Activated CD4-positive, alpha-beta memory T cell treated with anti-CD3 and anti-CD28 coated beads, Interleukin-2, amount 10 ng/mL, durations not matched to agents 7 days and 5 days (primary cell): Measurements from ENCODE around the gene NGRN. TPM values are rescaled to one million over a fixed set of nuclear protein-coding genes. Genes with fewer than 3 reads are reported as not detected.
A peak's percentile ranks its signal among the peaks of the same experiment; 100 is the strongest.
"Not testable (repeated sequence)": the region's sequence is repeated elsewhere in the genome, so short reads cannot be mapped to it uniquely, and the experiment has no call there.

Experiments
- CTCF ChIA-PET: fragments of 350-600 bp; sonication (Branson Sonifier 250); formaldehyde crosslinking; loops from one replicate; lab custom pipeline; 2021; ENCODE audit warnings: antibody characterized with exemption, inconsistent platforms; lab: Charles Lee
- POLR2A ChIA-PET: fragments of 350-600 bp; sonication (Branson Sonifier 250); formaldehyde crosslinking; loops from one replicate; lab custom pipeline; 2021; ENCODE audit warnings: antibody characterized with exemption; lab: Charles Lee
- DNase-seq: peaks from one replicate; pipeline ENCODE4 v3.0.0-alpha.2; 2020
- H3K27ac Mint-ChIP-seq: one replicate; pipeline ENCODE4 v1.8.0; 2021; ENCODE audit warnings: mild to moderate bottlenecking, mixed read lengths
- H3K27me3 Mint-ChIP-seq: one replicate; pipeline ENCODE4 v1.8.0; 2021; ENCODE audit warnings: mixed read lengths
- H3K36me3 Mint-ChIP-seq: one replicate; pipeline ENCODE4 v1.8.0; 2021; ENCODE audit warnings: low read depth, mixed read lengths
- H3K4me1 Mint-ChIP-seq: one replicate; pipeline ENCODE4 v1.8.0; 2021; ENCODE audit warnings: mixed read lengths
- H3K4me3 Mint-ChIP-seq: one replicate; pipeline ENCODE4 v1.8.0; 2021; ENCODE audit warnings: mild to moderate bottlenecking, mixed read lengths
- H3K9me3 Mint-ChIP-seq: one replicate; pipeline ENCODE4 v1.8.0; 2021; ENCODE audit warnings: mixed read lengths
- total RNA-seq, 2 experiments: library from RNA; stranded (reverse); gene quantifications; one replicate each; pipeline ENCODE4 v1.2.3, GENCODE V29; 2021

Gene NGRN
- total RNA-seq, 2 experiments from 2014 or later: 27.4 to 28.3 TPM

DNA sequence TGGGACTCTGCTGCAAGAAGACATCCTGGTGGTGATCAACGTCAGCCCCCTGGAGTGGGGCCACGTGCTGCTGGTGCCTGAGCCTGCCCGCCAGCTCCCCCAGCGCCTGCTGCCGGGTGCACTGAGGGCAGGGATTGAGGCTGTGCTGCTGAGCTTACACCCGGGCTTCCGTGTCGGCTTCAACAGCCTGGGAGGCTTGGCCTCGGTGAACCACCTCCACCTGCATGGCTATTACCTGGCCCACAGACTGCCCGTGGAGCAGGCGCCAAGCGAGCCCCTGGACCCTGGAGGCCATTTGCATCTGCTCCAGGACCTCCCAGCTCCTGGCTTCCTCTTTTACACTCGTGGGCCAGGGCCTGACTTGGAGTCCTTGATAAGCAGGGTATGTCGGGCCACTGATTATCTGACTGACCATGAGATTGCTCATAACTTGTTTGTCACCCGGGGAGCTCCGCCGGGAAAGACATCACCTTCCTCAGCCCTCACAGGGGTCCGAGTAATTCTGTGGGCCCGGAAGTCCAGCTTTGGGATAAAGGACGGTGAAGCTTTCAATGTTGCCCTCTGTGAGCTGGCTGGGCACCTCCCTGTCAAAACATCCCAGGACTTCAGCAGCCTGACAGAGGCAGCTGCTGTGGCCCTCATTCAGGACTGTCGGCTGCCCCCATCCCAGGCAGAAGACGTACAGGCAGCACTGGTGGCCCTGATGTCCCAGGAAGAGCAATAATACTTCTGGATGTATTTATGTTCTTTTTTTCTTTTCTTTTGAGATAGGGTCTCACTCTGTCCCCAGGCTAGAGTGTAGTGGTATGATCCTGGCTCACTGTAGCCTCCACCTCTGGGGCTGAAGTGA is 23.9 kb upstream of the NGRN start:
- H3K4me1 Mint-ChIP-seq: peaks cover 14% of the 10 kb centered on the region
- DNase-seq: no peak
- H3K27ac Mint-ChIP-seq: no peak overlapping the region
- CTCF ChIA-PET: no interaction called here
- POLR2A ChIA-PET: no interaction called here
- no peak overlapping the region for H3K4me3 Mint-ChIP-seq
- H3K36me3 Mint-ChIP-seq: peaks cover 27% of the 10 kb centered on the region
- H3K9me3 Mint-ChIP-seq: no peaks in the 10 kb centered on the region
- H3K27me3 Mint-ChIP-seq: no peaks in the 10 kb centered on the region

DNA sequence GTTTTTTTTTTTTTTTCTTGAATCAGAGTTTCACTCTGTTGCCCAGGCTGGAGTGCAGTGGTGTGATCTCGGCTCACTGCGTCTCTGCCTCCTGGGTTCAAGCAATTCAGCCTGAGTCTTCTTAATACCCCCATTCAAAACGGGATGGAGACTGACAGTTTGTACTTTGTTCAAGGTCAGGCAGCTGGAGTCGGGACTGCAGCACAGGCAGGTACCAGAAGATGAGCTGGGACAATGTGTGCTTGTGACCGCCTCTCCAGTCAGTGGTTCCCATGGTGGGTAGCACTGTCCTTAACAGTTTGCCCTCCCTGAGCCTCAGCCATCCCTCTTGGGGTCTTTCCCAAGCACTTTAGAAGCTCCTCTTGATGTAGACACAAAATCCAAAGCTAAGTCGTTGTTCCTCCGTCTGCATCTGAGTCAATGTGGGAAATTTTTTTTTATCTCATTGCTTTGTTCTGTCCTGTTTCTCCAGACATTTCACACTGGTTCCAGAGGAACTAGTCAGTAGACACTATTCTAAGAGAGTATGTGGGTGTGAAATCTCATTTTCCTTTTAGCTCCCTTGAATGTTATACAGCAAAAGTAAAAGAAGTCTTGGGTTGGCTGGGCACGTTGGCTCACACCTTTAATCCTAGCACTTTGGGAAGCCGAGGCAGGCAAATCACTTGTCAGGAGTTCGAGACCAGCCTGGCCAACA is 21.4 kb upstream of the NGRN start:
- no peaks in the 10 kb centered on the region for H3K27me3 Mint-ChIP-seq
- H3K27ac Mint-ChIP-seq: no peak overlapping the region
- peaks cover 11% of the 10 kb centered on the region for H3K4me1 Mint-ChIP-seq
- POLR2A ChIA-PET: interaction anchor here (0.5 to 2.6 kb wide), 2 partner anchors 11 to 259 kb away, joined by 3 to 12 read pairs; partner anchors contain the start of genes CIB1 and GDPGP1
- CTCF ChIA-PET: interaction anchor here (1.1 kb wide), 1 partner anchor 26 kb away, joined by 3 read pairs; no protein-coding TSS in a partner anchor
- no peaks in the 10 kb centered on the region for H3K9me3 Mint-ChIP-seq
- no peak overlapping the region for H3K4me3 Mint-ChIP-seq
- DNase-seq: no peak
- H3K36me3 Mint-ChIP-seq: peaks cover 13% of the 10 kb centered on the region

DNA sequence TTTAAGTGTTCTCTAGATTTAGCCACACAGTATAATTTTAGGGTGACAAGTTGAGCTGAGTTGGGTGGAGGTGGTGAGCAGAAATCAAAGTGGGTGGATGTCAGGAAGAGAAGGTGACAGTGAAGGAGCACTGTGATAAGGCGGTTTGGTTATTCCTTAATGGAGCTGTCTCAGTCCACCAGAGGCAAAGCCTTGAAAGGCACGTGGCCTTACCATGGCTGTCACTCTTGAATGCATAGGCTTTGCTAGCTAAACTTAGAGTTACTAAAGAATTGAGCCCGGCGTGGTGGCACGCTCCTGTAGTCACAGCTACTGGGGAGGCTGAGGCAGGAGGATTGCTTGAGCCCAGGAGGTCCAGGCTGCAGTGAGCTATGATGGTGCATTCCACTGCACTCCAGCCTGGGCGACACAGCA is 16.7 kb upstream of the NGRN start:
- CTCF ChIA-PET: interaction anchor here (0.9 to 2.1 kb wide), 8 partner anchors 12 to 71 kb away, joined by 3 to 7 read pairs (median 5); no protein-coding TSS in a partner anchor

DNA sequence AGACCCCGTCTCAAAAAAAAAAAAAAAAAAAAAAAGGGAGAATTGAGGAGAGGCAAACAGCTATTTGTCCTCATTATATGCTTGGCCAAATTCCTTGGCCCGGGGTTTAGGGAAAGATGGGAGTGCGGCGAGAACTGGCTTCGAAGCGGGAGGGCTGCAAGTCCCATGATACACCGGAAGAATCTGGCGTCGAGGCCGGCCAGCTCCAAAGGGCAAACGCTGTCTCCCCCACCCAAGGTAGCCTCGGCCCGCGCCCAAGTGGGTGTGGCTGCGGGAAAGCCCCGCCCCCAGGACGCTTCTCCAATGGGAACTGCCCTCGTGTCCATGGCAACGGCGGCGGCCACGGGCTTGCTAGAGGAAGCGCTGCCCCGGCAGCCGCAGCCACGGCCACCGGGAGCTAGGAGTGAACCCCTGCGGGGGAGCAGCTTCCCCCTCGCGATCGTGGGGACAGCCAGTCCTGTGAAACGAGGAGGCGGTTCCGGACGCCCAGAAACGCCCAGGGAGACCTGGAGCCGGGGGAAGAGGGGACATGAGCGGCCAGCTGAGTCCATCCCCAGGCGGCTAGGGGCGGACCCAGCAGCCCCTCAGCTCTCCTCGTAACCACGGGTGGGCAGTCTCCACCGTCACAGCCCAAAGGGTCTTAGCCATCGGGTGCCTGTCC is 16.1 kb upstream of the NGRN start, which contains the start of gene TTLL13:
TTLL13 (plus strand) TSS at position 354 of the 661 bp plus-strand sequence. CDS start 1,075 bp downstream, outside the sequence.
- Mint-ChIP-seq H3K4me3 (peak within 1 kb of the TSS; percentile 58), H3K27ac (no peak within 1 kb of the TSS), H3K27me3 (peaks cover 3% of the 10 kb centered on the region), H3K4me1 (peaks cover 18% of the 10 kb centered on the region), H3K9me3 (no peaks in the 10 kb centered on the region), H3K36me3 (no peaks in the 10 kb centered on the region)
- peak; percentile 84 for DNase-seq
- POLR2A ChIA-PET: interaction anchor here (1.4 to 3.8 kb wide), 4 partner anchors 9 to 49 kb away, joined by 3 to 38 read pairs (median 7); partner anchors contain the start of genes CIB1, GDPGP1, NGRN and SEMA4B
- CTCF ChIA-PET: interaction anchor here (0.9 to 2.1 kb wide), 7 partner anchors 12 to 70 kb away, joined by 3 to 7 read pairs (median 6); no protein-coding TSS in a partner anchor

More for the DNA sequence above, 16.7 kb upstream of the NGRN start:
- H3K4me3 Mint-ChIP-seq: peak overlapping the region; percentile 57
- peaks cover 18% of the 10 kb centered on the region for H3K4me1 Mint-ChIP-seq
- H3K36me3 Mint-ChIP-seq: no peaks in the 10 kb centered on the region
- H3K27me3 Mint-ChIP-seq: peaks cover 3% of the 10 kb centered on the region
- H3K27ac Mint-ChIP-seq: no peak overlapping the region
- DNase-seq: no peak
- POLR2A ChIA-PET: interaction anchor here (1.4 to 3.8 kb wide), 4 partner anchors 9 to 48 kb away, joined by 3 to 38 read pairs (median 7); partner anchors contain the start of genes CIB1, GDPGP1, NGRN and SEMA4B
- no peaks in the 10 kb centered on the region for H3K9me3 Mint-ChIP-seq

DNA sequence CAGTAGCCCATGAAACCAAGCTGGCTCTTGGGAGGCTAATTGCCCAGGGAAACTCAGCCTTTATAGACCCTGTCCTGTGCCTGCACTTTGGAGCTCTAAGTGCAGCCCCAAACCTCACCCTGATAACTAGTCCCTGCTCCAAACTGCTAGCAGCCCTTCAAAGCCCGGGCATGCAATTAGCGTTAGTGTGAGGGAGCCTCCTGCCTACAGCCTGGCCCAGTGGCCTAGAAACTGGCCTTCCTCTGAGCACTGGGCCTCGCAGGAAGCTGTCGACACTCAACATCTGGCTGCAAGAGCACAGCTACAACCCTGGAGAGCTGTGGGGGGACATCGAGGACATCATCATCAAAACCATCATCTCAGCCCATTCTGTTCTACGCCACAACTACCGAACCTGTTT is 7.7 kb upstream of the NGRN start:
- no peaks in the 10 kb centered on the region for H3K9me3 Mint-ChIP-seq
- no peak for DNase-seq
- no peak overlapping the region for H3K4me3 Mint-ChIP-seq
- CTCF ChIA-PET: no interaction called here
- peak overlapping the region; percentile 41 for H3K27ac Mint-ChIP-seq
- H3K4me1 Mint-ChIP-seq: peaks cover 34% of the 10 kb centered on the region
- H3K36me3 Mint-ChIP-seq: peaks cover 2% of the 10 kb centered on the region
- POLR2A ChIA-PET: interaction anchor here (1.0 to 1.3 kb wide), 3 partner anchors 9 to 25 kb away, joined by 3 read pairs; no protein-coding TSS in a partner anchor
- H3K27me3 Mint-ChIP-seq: no peaks in the 10 kb centered on the region

DNA sequence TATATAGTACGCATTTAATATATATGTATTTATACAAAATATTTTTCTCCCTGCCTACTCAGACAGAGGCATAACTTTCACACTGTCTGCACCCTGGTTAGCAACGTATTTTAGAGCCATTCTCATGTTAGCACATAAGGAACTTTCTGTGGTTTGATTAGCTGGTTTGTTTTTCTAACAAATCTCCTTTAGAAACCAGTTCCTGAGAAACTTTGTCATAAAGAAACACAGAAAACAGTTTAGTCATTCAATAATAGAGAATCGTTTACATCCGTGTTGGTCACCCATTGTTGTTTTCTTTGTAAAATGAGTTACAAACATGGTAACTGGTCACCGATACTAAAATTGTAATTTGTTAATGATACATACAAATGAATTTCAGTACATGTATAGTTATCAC is 5.9 kb upstream of the NGRN start:
- ChIA-PET CTCF (interaction anchor here (0.6 to 1.6 kb wide), 2 partner anchors 42 to 592 kb away, joined by 4 to 6 read pairs; no protein-coding TSS in a partner anchor), POLR2A (interaction anchor here (0.8 to 1.4 kb wide), 3 partner anchors 11 to 27 kb away, joined by 3 to 12 read pairs (median 4); partner anchors contain the start of genes CIB1 and GDPGP1)
- Mint-ChIP-seq H3K27ac (peak overlapping the region; percentile 66), H3K4me3 (no peak overlapping the region), H3K27me3 (no peaks in the 10 kb centered on the region), H3K9me3 (no peaks in the 10 kb centered on the region), H3K4me1 (peaks cover 43% of the 10 kb centered on the region), H3K36me3 (peaks cover 2% of the 10 kb centered on the region)
- DNase-seq: no peak

DNA sequence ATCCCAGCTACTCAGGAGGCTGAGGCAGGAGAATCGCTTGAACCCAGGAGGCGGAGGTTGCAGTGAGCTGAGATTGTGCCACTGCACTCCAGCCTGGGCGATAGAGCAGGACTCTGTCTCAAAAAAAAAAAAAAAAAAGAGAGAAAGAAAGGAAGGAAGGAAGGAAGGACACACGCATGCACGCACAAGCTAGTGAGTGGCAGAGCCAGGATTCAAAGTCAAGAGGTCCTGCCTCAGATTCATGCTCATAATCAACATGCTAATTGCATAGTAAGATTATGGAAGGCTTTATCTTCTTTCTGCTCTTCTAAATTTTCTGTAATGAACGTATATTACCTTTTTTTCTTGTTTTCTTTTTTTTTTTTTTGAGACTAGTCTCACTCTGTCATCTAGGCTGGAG is 4.7 kb upstream of the NGRN start:
- not testable (repeated sequence) for H3K27ac Mint-ChIP-seq

DNA sequence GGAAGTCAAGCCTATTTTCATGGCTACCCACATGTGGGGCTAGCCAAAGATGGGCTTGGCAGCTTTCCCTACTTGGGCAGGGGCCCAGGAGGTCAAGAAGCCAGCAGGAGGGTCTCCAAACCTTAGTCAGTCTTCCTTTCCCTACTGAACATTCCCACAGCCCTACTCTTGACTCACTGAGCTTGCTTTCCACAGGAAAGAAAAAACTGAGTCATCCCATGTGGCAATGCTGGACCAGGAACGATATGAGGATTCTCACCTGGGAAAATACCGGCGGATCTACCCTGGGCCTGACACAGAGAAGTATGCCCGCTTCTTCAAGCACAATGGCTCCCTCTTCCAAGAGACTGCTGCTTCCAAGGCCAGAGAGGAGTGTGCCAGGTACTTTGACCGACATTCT is 3.7 kb upstream of the NGRN start:
- ChIA-PET CTCF (interaction anchor here (1.8 to 2.0 kb wide), 2 partner anchors 13 to 31 kb away, joined by 4 to 6 read pairs; partner anchors contain the start of gene TTLL13), POLR2A (interaction anchor here (1.5 to 4.4 kb wide), 2 partner anchors 28 to 30 kb away, joined by 5 to 27 read pairs; partner anchors contain the start of genes CIB1 and GDPGP1)
- no peak overlapping the region for H3K4me3 Mint-ChIP-seq
- H3K9me3 Mint-ChIP-seq: no peaks in the 10 kb centered on the region
- no peaks in the 10 kb centered on the region for H3K27me3 Mint-ChIP-seq
- DNase-seq: no peak
- peaks cover 51% of the 10 kb centered on the region for H3K4me1 Mint-ChIP-seq
- no peak overlapping the region for H3K27ac Mint-ChIP-seq
- peaks cover 5% of the 10 kb centered on the region for H3K36me3 Mint-ChIP-seq

More for the DNA sequence above, 4.7 kb upstream of the NGRN start:
- CTCF ChIA-PET: interaction anchor here (0.7 to 2.0 kb wide), 3 partner anchors 12 to 33 kb away, joined by 3 to 6 read pairs (median 4); partner anchors contain the start of gene TTLL13
- POLR2A ChIA-PET: interaction anchor here (1.5 to 4.4 kb wide), 2 partner anchors 27 to 29 kb away, joined by 5 to 27 read pairs; partner anchors contain the start of genes CIB1 and GDPGP1
- H3K27me3 Mint-ChIP-seq, H3K9me3 Mint-ChIP-seq, H3K36me3 Mint-ChIP-seq, H3K4me3 Mint-ChIP-seq, DNase-seq: not testable (repeated sequence)
- peaks cover 47% of the 10 kb centered on the region for H3K4me1 Mint-ChIP-seq

DNA sequence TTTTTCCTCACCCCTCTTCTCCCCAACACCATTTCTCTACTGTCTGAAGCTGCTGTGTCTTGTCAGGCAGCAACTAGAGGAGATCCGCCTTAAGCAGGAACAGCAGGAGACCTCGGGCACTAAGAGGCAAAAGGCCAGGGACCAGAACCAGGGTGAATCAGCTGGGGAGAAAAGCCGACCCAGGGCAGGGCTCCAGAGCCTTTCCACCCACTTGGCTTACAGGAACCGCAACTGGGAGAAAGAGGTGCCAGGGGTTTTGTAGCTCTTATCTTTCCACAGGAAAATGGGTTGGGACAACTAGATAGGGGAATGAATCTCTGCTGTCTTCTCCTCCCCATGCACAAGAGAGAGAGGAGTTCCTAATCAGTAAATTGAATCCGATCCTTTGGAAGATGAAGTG is 3.0 kb upstream of the NGRN start:
- Mint-ChIP-seq H3K4me1 (peaks cover 52% of the 10 kb centered on the region), H3K36me3 (peaks cover 6% of the 10 kb centered on the region), H3K4me3 (no peak overlapping the region), H3K9me3 (no peaks in the 10 kb centered on the region), H3K27ac (no peak overlapping the region), H3K27me3 (no peaks in the 10 kb centered on the region)
- POLR2A ChIA-PET: interaction anchor here (1.5 to 4.4 kb wide), 2 partner anchors 29 to 31 kb away, joined by 5 to 27 read pairs; partner anchors contain the start of genes CIB1 and GDPGP1
- DNase-seq: no peak
- CTCF ChIA-PET: no interaction called here

DNA sequence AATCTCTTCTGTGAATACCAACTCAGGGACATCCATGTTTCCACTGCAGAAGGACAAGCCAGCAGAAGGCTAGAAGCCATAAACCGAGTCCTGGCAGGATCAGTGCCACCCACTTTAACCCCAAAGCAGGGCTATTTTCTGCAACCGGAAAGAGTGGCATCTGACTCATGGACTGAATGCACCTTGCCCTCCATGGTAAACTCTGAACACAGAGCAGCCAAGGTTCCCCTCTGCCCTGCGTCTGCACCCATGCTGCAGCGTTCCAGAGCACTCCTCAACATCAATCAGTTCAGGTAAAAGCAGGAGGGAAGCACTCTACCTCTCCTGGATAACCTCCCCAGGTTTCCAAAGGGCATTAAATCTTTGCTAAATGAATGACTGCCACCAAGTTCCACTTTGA is 801 bp upstream of the NGRN start:
- Mint-ChIP-seq H3K9me3 (no peaks in the 10 kb centered on the region), H3K27ac (peak overlapping the region; percentile 90), H3K27me3 (no peaks in the 10 kb centered on the region), H3K4me1 (peaks cover 48% of the 10 kb centered on the region), H3K4me3 (peak overlapping the region; percentile 87), H3K36me3 (peaks cover 21% of the 10 kb centered on the region)
- ChIA-PET POLR2A (no interaction called here), CTCF (no interaction called here)
- DNase-seq: peak; percentile 61

DNA sequence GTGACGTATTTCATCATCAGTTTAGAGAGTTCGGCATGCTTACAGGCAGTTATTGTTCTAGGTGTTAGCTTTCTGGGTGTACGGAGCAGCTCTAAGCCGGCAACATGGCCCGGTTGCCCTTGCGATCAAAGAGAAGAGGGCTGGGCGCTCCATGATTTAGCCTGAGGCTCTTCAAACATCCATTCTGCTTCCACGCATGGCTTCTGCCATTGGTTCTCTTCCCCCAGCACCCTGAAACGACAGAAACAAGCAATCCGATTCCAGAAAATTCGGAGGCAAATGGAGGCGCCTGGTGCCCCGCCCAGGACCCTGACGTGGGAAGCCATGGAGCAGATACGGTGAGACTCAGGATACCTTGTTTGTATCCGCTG is 574 bp downstream of the NGRN start:
- peak; percentile 63 for DNase-seq
- no peaks in the 10 kb centered on the region for H3K9me3 Mint-ChIP-seq
- ChIA-PET POLR2A (interaction anchor here (0.6 to 4.0 kb wide), 23 partner anchors 10 to 669 kb away, joined by 3 to 99 read pairs (median 6); partner anchors contain the start of genes AP3S2, CIB1, GDPGP1 and IDH2), CTCF (interaction anchor here (0.9 to 1.1 kb wide), 4 partner anchors 27 to 669 kb away, joined by 3 to 6 read pairs (median 4); partner anchors contain the start of genes CIB1 and GDPGP1)
- H3K27me3 Mint-ChIP-seq: no peaks in the 10 kb centered on the region
- peak overlapping the region; percentile 90 for H3K27ac Mint-ChIP-seq
- H3K4me1 Mint-ChIP-seq: peaks cover 55% of the 10 kb centered on the region
- H3K36me3 Mint-ChIP-seq: peaks cover 34% of the 10 kb centered on the region
- H3K4me3 Mint-ChIP-seq: peak overlapping the region; percentile 87
